Caco-2 (cell line): ENCODE results near the gene AP2A2. TPM values are rescaled to one million over a fixed set of nuclear protein-coding genes. Genes with fewer than 3 reads are reported as not detected.

Experiments used
- BruUV-seq: library from RNA; stranded (reverse); fragments of 400-500 nt; replicated peaks from 2 replicates; lab custom pipeline; 2021; lab: Mats Ljungman, UMichigan
- CTCF ChIA-PET: fragments of 300-600 bp; sonication (Branson Sonifier 250); formaldehyde crosslinking; loops from one replicate; lab custom pipeline; 2022; ENCODE audit warnings: antibody characterized with exemption; lab: Charles Lee
- POLR2A ChIA-PET: fragments of 300-600 bp; sonication (Branson Sonifier 250); formaldehyde crosslinking; loops from one replicate; lab custom pipeline; 2022; ENCODE audit warnings: antibody characterized with exemption; lab: Charles Lee
- DNase-seq, 2 experiments: peaks; one replicate each; pipeline versions ENCODE4 v3.0.0 to v3.0.0-alpha.2; 2020 to 2022
- H3K27me3 ChIP-seq: replicated peaks from 2 replicates; pipeline ENCODE4 v1.6.0; 2011; ENCODE audit warnings: low read length; ENCODE audit not compliant: control insufficient read depth, insufficient read depth
- H3K36me3 ChIP-seq: 2 replicates; pipeline ENCODE4 v1.5.1; 2011; ENCODE audit warnings: low read length; ENCODE audit not compliant: control insufficient read depth, insufficient read depth
- H3K4me1 ChIP-seq: fragments of 250-450 bp; sonication (Bioruptor Pico); 2 replicates; pipeline ENCODE4 v1.5.1; 2020; ENCODE audit warnings: mild to moderate bottlenecking
- H3K4me3 ChIP-seq: 2 replicates; pipeline ENCODE4 v1.5.1; 2011; ENCODE audit warnings: low read depth, mild to moderate bottlenecking, control low read depth, low read length
- H3K9me3 ChIP-seq: fragments of 250-450 bp; sonication (Bioruptor Pico); 2 replicates; pipeline ENCODE4 v1.5.1; 2020; ENCODE audit warnings: mild to moderate bottlenecking, moderate library complexity
- H3K27ac Mint-ChIP-seq: one replicate; pipeline ENCODE4 v1.8.0; 2022; ENCODE audit warnings: mixed read lengths; ENCODE audit not compliant: unreplicated experiment
- H3K27me3 Mint-ChIP-seq: one replicate; pipeline ENCODE4 v1.8.0; 2022; ENCODE audit warnings: mixed read lengths; ENCODE audit not compliant: insufficient read depth, unreplicated experiment
- H3K36me3 Mint-ChIP-seq: one replicate; pipeline ENCODE4 v1.8.0; 2022; ENCODE audit warnings: mild to moderate bottlenecking, mixed read lengths; ENCODE audit not compliant: insufficient read depth, unreplicated experiment
- H3K4me1 Mint-ChIP-seq: one replicate; pipeline ENCODE4 v1.8.0; 2022; ENCODE audit warnings: low read depth, mixed read lengths; ENCODE audit not compliant: unreplicated experiment
- H3K4me3 Mint-ChIP-seq: one replicate; pipeline ENCODE4 v1.8.0; 2022; ENCODE audit warnings: mild to moderate bottlenecking, moderate library complexity, mixed read lengths; ENCODE audit not compliant: unreplicated experiment
- H3K9me3 Mint-ChIP-seq: one replicate; pipeline ENCODE4 v1.8.0; 2022; ENCODE audit warnings: mixed read lengths; ENCODE audit not compliant: unreplicated experiment
- intact Hi-C: fragments of 100-400 bp; cut with micrococcal nuclease; formaldehyde crosslinking; loops from one replicate; pipeline ENCODE4 v1.10.0; 2022; ENCODE audit not compliant: unreplicated experiment
- total RNA-seq: library from RNA; stranded (reverse); gene quantifications from 2 replicates; pipeline ENCODE4 v1.2.3, GENCODE V29; 2022
- TF ChIP-seq, protein P1 (sequence below), 2 experiments: fragments of 200-600 bp in 1 of 2; IDR thresholded peaks; 1 replicate in 1 of 2; 2 replicates in 1 of 2; pipeline versions ENCODE4 v1.5.1 to v1.8.0; 2011 to 2022; ENCODE audit warnings: antibody characterized with exemption in 1 of 2, control low read depth in 1 of 2, inconsistent platforms in 1 of 2, low read depth in 1 of 2, low read length in 1 of 2, mild to moderate bottlenecking in 1 of 2, moderate library complexity in 1 of 2; ENCODE audit not compliant: insufficient read depth in 1 of 2, severe bottlenecking in 1 of 2, unreplicated experiment in 1 of 2

The AP2A2 gene
- total RNA-seq, 1 experiment from 2014 or later: 130 TPM

DNA sequence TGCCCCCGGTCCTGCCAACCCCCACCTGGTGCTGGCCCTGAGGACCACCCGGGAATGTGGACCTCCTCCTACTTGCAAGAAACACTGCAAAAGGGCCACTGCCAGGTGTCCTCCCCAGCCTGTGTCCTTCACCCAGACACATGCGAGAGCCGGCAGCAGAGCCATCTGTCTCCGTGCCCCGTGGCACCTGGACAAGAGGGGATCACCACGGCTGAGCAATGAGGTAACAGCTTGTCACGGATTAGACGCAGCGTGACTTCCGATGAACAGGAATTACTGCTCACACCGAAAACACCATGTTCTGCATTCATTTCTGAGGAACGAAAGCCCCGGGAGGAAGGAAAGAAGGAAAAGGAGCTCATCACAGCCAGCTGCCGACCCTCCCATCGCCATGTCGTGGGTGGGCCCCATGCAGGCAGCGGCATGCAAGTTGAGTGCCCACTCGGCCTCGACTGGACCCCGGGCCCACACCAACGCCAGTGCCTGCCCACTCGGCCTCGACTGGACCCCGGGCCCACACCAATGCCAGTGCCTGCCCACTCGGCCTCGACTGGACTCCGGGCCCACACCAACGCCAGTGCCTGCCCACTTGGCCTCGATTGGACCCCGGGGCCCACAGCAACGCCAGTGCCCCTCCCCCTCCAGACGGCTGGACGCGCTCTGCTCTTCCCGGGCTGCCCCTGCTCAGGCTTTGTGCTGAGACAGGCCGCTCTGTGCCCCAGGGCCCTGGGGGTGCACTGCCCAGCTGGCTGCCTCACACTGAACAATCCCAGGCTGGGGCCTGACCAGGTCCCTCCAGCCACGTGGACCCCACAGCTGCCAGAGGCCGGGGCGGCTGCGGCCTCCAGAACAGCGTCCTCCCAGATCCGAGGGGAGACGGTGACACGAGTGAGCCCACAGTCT lies 37.1 kb upstream of the AP2A2 start:
- CTCF ChIA-PET: no interaction called here
- Histone ChIP-seq H3K27me3 (no peaks in the 10 kb centered on the region), H3K4me1 (no peaks in the 10 kb centered on the region), H3K36me3 (peaks cover 1% of the 10 kb centered on the region; the same call in 1 of the 2 replicates), H3K9me3 (no peaks in the 10 kb centered on the region), H3K4me3 (no peak overlapping the region)
- H3K27ac Mint-ChIP-seq: no peak overlapping the region
- H3K9me3 Mint-ChIP-seq: no peaks in the 10 kb centered on the region
- H3K4me3 Mint-ChIP-seq: no peak overlapping the region
- no peaks in the 10 kb centered on the region for H3K27me3 Mint-ChIP-seq
- POLR2A ChIA-PET: no interaction called here
- intact Hi-C loops: no loop called here
- DNase-seq: no peak
- H3K4me1 Mint-ChIP-seq: no peaks in the 10 kb centered on the region
- TF ChIP-seq, protein P1, sequence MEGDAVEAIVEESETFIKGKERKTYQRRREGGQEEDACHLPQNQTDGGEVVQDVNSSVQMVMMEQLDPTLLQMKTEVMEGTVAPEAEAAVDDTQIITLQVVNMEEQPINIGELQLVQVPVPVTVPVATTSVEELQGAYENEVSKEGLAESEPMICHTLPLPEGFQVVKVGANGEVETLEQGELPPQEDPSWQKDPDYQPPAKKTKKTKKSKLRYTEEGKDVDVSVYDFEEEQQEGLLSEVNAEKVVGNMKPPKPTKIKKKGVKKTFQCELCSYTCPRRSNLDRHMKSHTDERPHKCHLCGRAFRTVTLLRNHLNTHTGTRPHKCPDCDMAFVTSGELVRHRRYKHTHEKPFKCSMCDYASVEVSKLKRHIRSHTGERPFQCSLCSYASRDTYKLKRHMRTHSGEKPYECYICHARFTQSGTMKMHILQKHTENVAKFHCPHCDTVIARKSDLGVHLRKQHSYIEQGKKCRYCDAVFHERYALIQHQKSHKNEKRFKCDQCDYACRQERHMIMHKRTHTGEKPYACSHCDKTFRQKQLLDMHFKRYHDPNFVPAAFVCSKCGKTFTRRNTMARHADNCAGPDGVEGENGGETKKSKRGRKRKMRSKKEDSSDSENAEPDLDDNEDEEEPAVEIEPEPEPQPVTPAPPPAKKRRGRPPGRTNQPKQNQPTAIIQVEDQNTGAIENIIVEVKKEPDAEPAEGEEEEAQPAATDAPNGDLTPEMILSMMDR (IDR thresholded peaks at IDR 0.05; ENCODE audit: insufficient read depth in 1 of 2, low read depth in 1 of 2, low read length in 1 of 2, severe bottlenecking in 1 of 2, unreplicated experiment in 1 of 2): no peak
- no TSS peak for BruUV-seq
- peaks cover 45% of the 10 kb centered on the region for H3K36me3 Mint-ChIP-seq

DNA sequence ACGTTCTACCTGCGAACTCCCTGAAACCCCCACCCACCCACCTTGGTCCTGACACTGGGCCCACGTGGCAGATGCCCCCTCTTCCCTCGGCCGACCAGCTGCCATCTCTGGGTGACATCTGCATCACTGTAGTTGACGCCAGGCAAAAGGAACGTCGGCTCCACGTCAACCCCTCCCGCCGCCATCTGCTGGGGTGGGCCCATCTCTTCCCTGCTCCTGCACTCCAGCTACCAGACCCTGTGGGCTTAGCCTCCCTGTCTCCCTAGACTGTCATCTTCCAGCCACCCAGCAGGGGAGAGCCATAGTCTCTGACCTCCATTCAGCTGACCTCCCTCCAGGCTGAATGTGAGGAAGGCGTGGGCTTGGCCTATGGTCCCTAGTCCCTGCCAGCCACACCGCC lies 36.4 kb upstream of the AP2A2 start:
- H3K27me3 Mint-ChIP-seq: no peaks in the 10 kb centered on the region
- H3K36me3 ChIP-seq: peaks cover 1% of the 10 kb centered on the region; the same call in 1 of the 2 replicates
- no peak overlapping the region for H3K27ac Mint-ChIP-seq
- POLR2A ChIA-PET: no interaction called here
- no peaks in the 10 kb centered on the region for H3K9me3 ChIP-seq
- no peaks in the 10 kb centered on the region for H3K4me1 ChIP-seq
- TF ChIP-seq, protein P1 (IDR thresholded peaks at IDR 0.05; ENCODE audit: insufficient read depth in 1 of 2, low read depth in 1 of 2, low read length in 1 of 2, severe bottlenecking in 1 of 2, unreplicated experiment in 1 of 2): no peak
- no peak for DNase-seq
- peaks cover 48% of the 10 kb centered on the region for H3K36me3 Mint-ChIP-seq
- H3K4me3 ChIP-seq: no peak overlapping the region
- CTCF ChIA-PET: no interaction called here
- no peaks in the 10 kb centered on the region for H3K4me1 Mint-ChIP-seq
- no peak overlapping the region for H3K4me3 Mint-ChIP-seq
- BruUV-seq: no TSS peak
- no peaks in the 10 kb centered on the region for H3K9me3 Mint-ChIP-seq
- intact Hi-C loops: no loop called here
- no peaks in the 10 kb centered on the region for H3K27me3 ChIP-seq

DNA sequence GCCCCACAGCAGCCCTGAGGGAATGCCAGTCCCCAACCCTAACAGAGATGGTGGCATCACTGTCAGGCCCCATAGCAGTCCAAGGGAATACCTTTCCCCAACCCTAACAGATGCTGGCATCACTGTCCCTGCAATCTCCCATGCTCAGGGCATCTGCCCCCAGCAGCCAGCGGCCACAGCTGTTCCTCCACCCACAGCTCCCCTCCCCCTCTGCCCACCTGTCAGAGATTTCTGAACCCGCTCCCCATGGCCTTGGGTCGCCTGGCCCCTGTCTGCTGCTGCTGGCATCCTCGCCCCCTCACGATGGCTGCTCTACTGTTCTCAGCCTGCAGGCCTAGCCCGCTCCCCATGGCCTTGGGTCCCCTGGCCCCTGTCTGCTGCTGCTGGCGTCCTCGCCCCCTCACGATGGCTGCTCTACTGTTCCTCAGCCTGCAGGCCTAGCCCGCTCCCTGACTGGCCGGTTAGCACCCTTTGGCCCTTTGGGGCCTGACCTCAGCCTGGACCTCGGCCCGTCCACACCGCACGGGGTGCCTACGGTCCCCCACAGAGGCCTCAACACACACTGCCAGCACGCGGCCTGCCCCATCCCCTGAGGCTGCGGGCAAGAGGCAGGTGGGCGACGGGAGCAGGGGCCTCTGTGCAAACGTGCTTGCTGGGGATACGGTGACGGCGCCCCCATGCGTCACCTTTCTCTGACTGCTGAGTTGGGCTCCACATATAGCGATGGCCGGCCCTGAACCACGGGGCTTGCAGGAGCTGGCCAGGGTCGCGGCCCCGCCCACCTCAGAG lies 35.8 kb upstream of the AP2A2 start:
- Mint-ChIP-seq H3K36me3 (peaks cover 48% of the 10 kb centered on the region), H3K27ac (no peak overlapping the region), H3K9me3 (no peaks in the 10 kb centered on the region), H3K4me3 (no peak overlapping the region), H3K27me3 (no peaks in the 10 kb centered on the region), H3K4me1 (no peaks in the 10 kb centered on the region)
- Histone ChIP-seq H3K9me3 (no peaks in the 10 kb centered on the region), H3K27me3 (no peaks in the 10 kb centered on the region), H3K4me3 (no peak overlapping the region), H3K36me3 (peaks cover 1% of the 10 kb centered on the region; the same call in 1 of the 2 replicates), H3K4me1 (no peaks in the 10 kb centered on the region)
- TF ChIP-seq, protein P1 (IDR thresholded peaks at IDR 0.05; ENCODE audit: insufficient read depth in 1 of 2, low read depth in 1 of 2, low read length in 1 of 2, severe bottlenecking in 1 of 2, unreplicated experiment in 1 of 2): no peak
- intact Hi-C loops: no loop called here
- ChIA-PET POLR2A (no interaction called here), CTCF (no interaction called here)
- BruUV-seq: no TSS peak
- DNase-seq: no peak
